ENCODE measurements around the gene PRKN.

The PRKN gene

DNA sequence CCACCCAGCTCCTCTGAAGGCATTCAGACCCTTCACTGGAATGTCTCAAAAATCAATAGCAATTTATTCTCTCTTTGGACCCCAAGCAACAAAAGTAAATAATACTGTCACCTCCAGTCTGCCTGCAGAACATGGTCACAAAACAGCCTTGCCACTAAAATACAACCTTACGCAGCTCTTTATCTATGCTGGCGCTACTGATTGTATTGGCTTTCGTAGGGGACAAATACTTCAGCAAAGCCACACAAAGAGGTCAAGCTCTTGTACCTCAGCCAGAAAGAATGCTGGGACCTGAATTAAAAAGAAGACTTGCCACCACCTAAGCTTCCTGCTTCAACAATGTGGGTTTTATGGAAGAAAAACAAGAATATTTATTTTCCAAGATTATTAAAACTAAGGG is 57.2 kb downstream of the PRKN start:
- H3K9me3 ChIP-seq (ENCODE audit: severe bottlenecking) = no peaks in the 10 kb centered on the region
- no peaks in the 10 kb centered on the region for H3K4me1 ChIP-seq (ENCODE audit: insufficient read depth, poor library complexity, severe bottlenecking)
- H3K27me3 ChIP-seq (ENCODE audit: insufficient read depth, poor library complexity, severe bottlenecking) = no peaks in the 10 kb centered on the region
- no peak overlapping the region for H3K27ac ChIP-seq (ENCODE audit: poor library complexity, severe bottlenecking)
- ATAC-seq (ENCODE audit: low read depth) = no peak
- H3K36me3 ChIP-seq (ENCODE audit: low read depth) = no peaks in the 10 kb centered on the region
- no peak for DNase-seq (ENCODE audit: low spot score)
- TF ChIP-seq, protein P1, sequence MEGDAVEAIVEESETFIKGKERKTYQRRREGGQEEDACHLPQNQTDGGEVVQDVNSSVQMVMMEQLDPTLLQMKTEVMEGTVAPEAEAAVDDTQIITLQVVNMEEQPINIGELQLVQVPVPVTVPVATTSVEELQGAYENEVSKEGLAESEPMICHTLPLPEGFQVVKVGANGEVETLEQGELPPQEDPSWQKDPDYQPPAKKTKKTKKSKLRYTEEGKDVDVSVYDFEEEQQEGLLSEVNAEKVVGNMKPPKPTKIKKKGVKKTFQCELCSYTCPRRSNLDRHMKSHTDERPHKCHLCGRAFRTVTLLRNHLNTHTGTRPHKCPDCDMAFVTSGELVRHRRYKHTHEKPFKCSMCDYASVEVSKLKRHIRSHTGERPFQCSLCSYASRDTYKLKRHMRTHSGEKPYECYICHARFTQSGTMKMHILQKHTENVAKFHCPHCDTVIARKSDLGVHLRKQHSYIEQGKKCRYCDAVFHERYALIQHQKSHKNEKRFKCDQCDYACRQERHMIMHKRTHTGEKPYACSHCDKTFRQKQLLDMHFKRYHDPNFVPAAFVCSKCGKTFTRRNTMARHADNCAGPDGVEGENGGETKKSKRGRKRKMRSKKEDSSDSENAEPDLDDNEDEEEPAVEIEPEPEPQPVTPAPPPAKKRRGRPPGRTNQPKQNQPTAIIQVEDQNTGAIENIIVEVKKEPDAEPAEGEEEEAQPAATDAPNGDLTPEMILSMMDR (IDR thresholded peaks at IDR 0.05; ENCODE audit: poor library complexity, severe bottlenecking) = no peak
- no peak overlapping the region for H3K4me3 ChIP-seq (ENCODE audit: severe bottlenecking)

DNA sequence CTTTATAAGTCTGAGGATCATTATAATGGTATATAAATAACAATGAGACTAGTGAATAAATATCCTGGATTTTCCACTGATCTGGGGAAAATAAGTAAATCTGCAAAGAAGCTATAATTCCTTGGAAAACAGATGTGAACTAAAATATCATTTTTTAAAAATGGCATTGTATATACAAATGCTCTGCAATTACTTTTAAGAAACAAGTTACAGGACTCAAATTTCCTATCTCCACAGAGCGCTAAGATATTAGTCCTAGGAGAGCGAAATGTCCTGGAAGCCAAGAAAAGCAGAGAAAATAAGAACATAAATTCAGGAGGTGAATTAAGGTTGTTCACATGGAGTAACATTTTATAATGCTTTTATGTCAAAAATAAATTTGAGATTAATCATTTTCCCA is 61.3 kb downstream of the PRKN start:
- Histone ChIP-seq H3K27ac (ENCODE audit: poor library complexity, severe bottlenecking) (no peak overlapping the region), H3K4me1 (ENCODE audit: insufficient read depth, poor library complexity, severe bottlenecking) (no peaks in the 10 kb centered on the region), H3K36me3 (ENCODE audit: low read depth) (no peaks in the 10 kb centered on the region), H3K4me3 (ENCODE audit: severe bottlenecking) (no peak overlapping the region), H3K9me3 (ENCODE audit: severe bottlenecking) (no peaks in the 10 kb centered on the region), H3K27me3 (ENCODE audit: insufficient read depth, poor library complexity, severe bottlenecking) (no peaks in the 10 kb centered on the region)
- TF ChIP-seq, protein P1 (IDR thresholded peaks at IDR 0.05; ENCODE audit: poor library complexity, severe bottlenecking) = no peak
- no peak for DNase-seq (ENCODE audit: low spot score)
- no peak for ATAC-seq (ENCODE audit: low read depth)

- TF ChIP-seq, protein P1 (IDR thresholded peaks at IDR 0.05; ENCODE audit: poor library complexity, severe bottlenecking) = no peak
- H3K36me3 ChIP-seq (ENCODE audit: low read depth) = no peaks in the 10 kb centered on the region
- no peak overlapping the region for H3K27ac ChIP-seq (ENCODE audit: poor library complexity, severe bottlenecking)
- no peaks in the 10 kb centered on the region for H3K27me3 ChIP-seq (ENCODE audit: insufficient read depth, poor library complexity, severe bottlenecking)
- DNase-seq (ENCODE audit: low spot score) (no peak), ATAC-seq (ENCODE audit: low read depth) (no peak)
- H3K9me3 ChIP-seq (ENCODE audit: severe bottlenecking) = no peaks in the 10 kb centered on the region
- H3K4me1 ChIP-seq (ENCODE audit: insufficient read depth, poor library complexity, severe bottlenecking) = no peaks in the 10 kb centered on the region
- H3K4me3 ChIP-seq (ENCODE audit: severe bottlenecking) = no peak overlapping the region
Measured at GRCh38 chr6:162653808-162654207, 73.8 kb downstream of the PRKN start.

- Histone ChIP-seq H3K4me3 (ENCODE audit: severe bottlenecking) (no peak overlapping the region), H3K27ac (ENCODE audit: poor library complexity, severe bottlenecking) (no peak overlapping the region), H3K36me3 (ENCODE audit: low read depth) (no peaks in the 10 kb centered on the region), H3K4me1 (ENCODE audit: insufficient read depth, poor library complexity, severe bottlenecking) (no peaks in the 10 kb centered on the region), H3K9me3 (ENCODE audit: severe bottlenecking) (no peaks in the 10 kb centered on the region), H3K27me3 (ENCODE audit: insufficient read depth, poor library complexity, severe bottlenecking) (no peaks in the 10 kb centered on the region)
- ATAC-seq (ENCODE audit: low read depth) (no peak), DNase-seq (ENCODE audit: low spot score) (no peak)
- TF ChIP-seq, protein P1 (IDR thresholded peaks at IDR 0.05; ENCODE audit: poor library complexity, severe bottlenecking) = no peak
Measured at GRCh38 chr6:162651505-162651904, 76.1 kb downstream of the PRKN start.

DNA sequence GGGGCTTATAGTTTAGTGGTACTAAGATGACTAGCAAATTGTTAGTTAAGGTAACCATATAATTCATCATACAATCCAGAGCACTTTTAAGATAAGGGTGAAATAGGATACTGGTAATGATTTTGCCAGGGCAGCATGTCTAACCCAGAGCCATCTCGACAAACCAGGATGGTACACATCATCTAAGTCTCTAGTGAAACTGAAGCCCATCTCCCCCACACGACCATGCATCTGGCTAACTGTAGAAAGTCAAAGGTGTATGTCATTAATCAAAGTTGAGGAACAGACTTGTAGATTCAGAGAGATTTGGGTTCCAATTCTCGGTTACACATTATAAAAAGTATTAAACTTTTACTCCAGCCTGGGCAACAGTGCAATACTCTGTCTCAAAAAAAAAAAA is 78.3 kb downstream of the PRKN start:
- Histone ChIP-seq H3K9me3 (ENCODE audit: severe bottlenecking) (no peaks in the 10 kb centered on the region), H3K4me3 (ENCODE audit: severe bottlenecking) (no peak overlapping the region), H3K27ac (ENCODE audit: poor library complexity, severe bottlenecking) (no peak overlapping the region), H3K27me3 (ENCODE audit: insufficient read depth, poor library complexity, severe bottlenecking) (no peaks in the 10 kb centered on the region), H3K4me1 (ENCODE audit: insufficient read depth, poor library complexity, severe bottlenecking) (no peaks in the 10 kb centered on the region), H3K36me3 (ENCODE audit: low read depth) (no peaks in the 10 kb centered on the region)
- no peak for ATAC-seq (ENCODE audit: low read depth)
- DNase-seq (ENCODE audit: low spot score) = no peak
- TF ChIP-seq, protein P1 (IDR thresholded peaks at IDR 0.05; ENCODE audit: poor library complexity, severe bottlenecking) = no peak
